ENCODE data around the gene CNTROB. TPM values are rescaled to one million over a fixed set of nuclear protein-coding genes. Genes with fewer than 3 reads are reported as not detected.

Gene CNTROB
- total and polyA plus RNA-seq, 2 of the 4 experiments (the other 2 are of a cell fraction) = 12.7 to 26.4 TPM

GRCh38 chr17:7967751-7968150 lies 35.7 kb downstream of the CNTROB start:
- dilution Hi-C loops (cut with HindIII; ENCODE audit: low sequenced_read_pairs, unreplicated experiment) = no loop called here
- BruUV-seq (replicated peaks) = no TSS peak
- Histone ChIP-seq H3K27me3 (ENCODE audit: control insufficient read depth, insufficient read depth, low read length) (peaks cover 13% of the 10 kb centered on the region), H4K8ac (ENCODE audit: low read depth in 2 of 2, low read length in 2 of 2) (no peak overlapping the region), H3K27ac (ENCODE audit: insufficient read depth, low read length) (no peak overlapping the region), H2AK5ac (ENCODE audit: low read depth, low read length) (no peak overlapping the region), H2AK9ac (replicated peaks; ENCODE audit: low read depth, low read length, poor library complexity) (no peak overlapping the region), H2BK20ac (ENCODE audit: low read depth, low read length) (no peak overlapping the region), H2BK120ac (ENCODE audit: low read depth, low read length) (no peak overlapping the region), H2AFZ (replicated peaks; ENCODE audit: low read length, poor library complexity) (no peak overlapping the region), H3K9me1 (ENCODE audit: insufficient read depth, low read length) (no peaks in the 10 kb centered on the region), H3K56ac (ENCODE audit: extremely low read depth, insufficient read depth, low read length) (no peak overlapping the region), H4K20me1 (ENCODE audit: insufficient read depth, low read length) (no peaks in the 10 kb centered on the region), H4K91ac (ENCODE audit: insufficient read depth, low read depth, low read length) (no peak overlapping the region), H4K5ac (ENCODE audit: low read depth, low read length) (no peak overlapping the region), H3K36me3 (ENCODE audit: control insufficient read depth, insufficient read depth, low read length) (no peaks in the 10 kb centered on the region), H3K4me3 (ENCODE audit: insufficient read depth, low read depth, low read length) (no peak overlapping the region), H2BK5ac (ENCODE audit: low read depth, low read length, poor library complexity, severe bottlenecking) (no peak overlapping the region), H2BK15ac (ENCODE audit: low read depth, low read length) (no peak overlapping the region), H3K4me2 (ENCODE audit: low read depth, low read length) (no peak overlapping the region), H3K4ac (ENCODE audit: low read depth, low read length) (no peak overlapping the region), H3K14ac (replicated peaks; ENCODE audit: low read depth, low read length) (no peak overlapping the region), H3K4me1 (ENCODE audit: control insufficient read depth, insufficient read depth, low read length) (no peaks in the 10 kb centered on the region), H3K9me3 (ENCODE audit: control insufficient read depth, insufficient read depth, low read length) (no peaks in the 10 kb centered on the region), H3K9ac (ENCODE audit: low read depth, low read length) (no peak overlapping the region), H3K23ac (ENCODE audit: low read depth, low read length) (no peak overlapping the region), H3K18ac (ENCODE audit: low read depth, low read length) (no peak overlapping the region), H3K79me1 (ENCODE audit: low read depth in 1 of 2, low read length in 2 of 2) (no peaks in the 10 kb centered on the region)
- no peak for DNase-seq
- ATAC-seq (ENCODE audit: low read depth) = no peak
- in situ Hi-C loops (cut with MboI; ENCODE audit: low sequenced_read_pairs) = no loop called here
- intact Hi-C loops (cut with micrococcal nuclease) = no loop called here
- ChIA-PET POLR2A (ENCODE audit: unreplicated experiment) (no interaction called here), CTCF (interaction anchor here (0.6 kb wide), 1 partner anchor 170 kb away, joined by 6 read pairs; no protein-coding TSS in a partner anchor)
- no CpG with 5 or more reads among the region's 2 CpGs for WGBS, 2 experiments (ENCODE audit: extremely low coverage in 2 of 2, insufficient read length in 1 of 2)
- TF ChIP-seq MXI1 (IDR thresholded peaks at IDR 0.05; ENCODE audit: borderline replicate concordance, low read depth, low read length) (no peak), ELK1 (IDR thresholded peaks at IDR 0.05; ENCODE audit: borderline replicate concordance, low read depth, low read length) (no peak), NFE2L2 (IDR thresholded peaks at IDR 0.05; ENCODE audit: low read depth, low read length) (no peak), RAD21 (IDR thresholded peaks at IDR 0.05; ENCODE audit: low read length) (no peak), MAFK (IDR thresholded peaks at IDR 0.05; ENCODE audit: low read depth, low read length) (peak; percentile 67), RCOR1 (IDR thresholded peaks at IDR 0.05; ENCODE audit: insufficient replicate concordance, low read length) (no peak), CTCF (conservative IDR thresholded peaks at IDR 0.05; ENCODE audit: low read depth, low read length) (no peak)
